Activated B cell treated with CpG ODN at 0.5 μM for 24 hours (primary cell): Measurements from ENCODE around the gene PHAX. TPM values are rescaled to one million over a fixed set of nuclear protein-coding genes. Genes with fewer than 3 reads are reported as not detected.
"Not testable (repeated sequence)": the region's sequence is repeated elsewhere in the genome, so short reads cannot be mapped to it uniquely, and the experiment has no call there.

Experiments
- ATAC-seq: fragments of 200-7000 bp; cut with Tn5 transposase; one replicate; pipeline ENCODE4 v1.10.0; 2021; ENCODE audit warnings: low read depth, mild to moderate bottlenecking, moderate library complexity
- CTCF ChIA-PET: fragments of 350-600 bp; sonication (Branson Sonifier 250); formaldehyde crosslinking; loops from one replicate; lab custom pipeline; 2021; ENCODE audit warnings: antibody characterized with exemption; lab: Charles Lee
- POLR2A ChIA-PET: fragments of 350-600 bp; sonication (Branson Sonifier 250); formaldehyde crosslinking; loops from one replicate; lab custom pipeline; 2021; ENCODE audit warnings: antibody characterized with exemption; lab: Charles Lee
- DNase-seq: peaks from one replicate; pipeline ENCODE4 v3.0.0; 2022
- H3K27ac Mint-ChIP-seq: one replicate; pipeline ENCODE4 v1.8.0; 2020; ENCODE audit warnings: mixed read lengths
- H3K27me3 Mint-ChIP-seq: one replicate; pipeline ENCODE4 v1.8.0; 2021; ENCODE audit warnings: mixed read lengths
- H3K36me3 Mint-ChIP-seq: one replicate; pipeline ENCODE4 v1.8.0; 2021; ENCODE audit warnings: low read depth, mixed read lengths
- H3K4me1 Mint-ChIP-seq: one replicate; pipeline ENCODE4 v1.8.0; 2021; ENCODE audit warnings: mixed read lengths
- H3K4me3 Mint-ChIP-seq: one replicate; pipeline ENCODE4 v1.8.0; 2020; ENCODE audit warnings: mild to moderate bottlenecking, mixed read lengths
- H3K9me3 Mint-ChIP-seq: one replicate; pipeline ENCODE4 v1.8.0; 2020; ENCODE audit warnings: mixed read lengths
- intact Hi-C: fragments of 100-400 bp; cut with micrococcal nuclease; formaldehyde crosslinking; loops from one replicate; pipeline ENCODE4 v1.15.1; 2024
- total RNA-seq: library from RNA; stranded (reverse); gene quantifications from 2 replicates; pipeline ENCODE4 v1.2.3, GENCODE V29; 2022
- TF ChIP-seq, protein P1 (sequence below): fragments of 200-600 bp; IDR thresholded peaks from one replicate; pipeline ENCODE4 v1.8.0; 2022; ENCODE audit warnings: antibody characterized with exemption, mild to moderate bottlenecking

The PHAX gene
- total RNA-seq, 1 donor from 2014 or later, result 31.0 TPM

DNA sequence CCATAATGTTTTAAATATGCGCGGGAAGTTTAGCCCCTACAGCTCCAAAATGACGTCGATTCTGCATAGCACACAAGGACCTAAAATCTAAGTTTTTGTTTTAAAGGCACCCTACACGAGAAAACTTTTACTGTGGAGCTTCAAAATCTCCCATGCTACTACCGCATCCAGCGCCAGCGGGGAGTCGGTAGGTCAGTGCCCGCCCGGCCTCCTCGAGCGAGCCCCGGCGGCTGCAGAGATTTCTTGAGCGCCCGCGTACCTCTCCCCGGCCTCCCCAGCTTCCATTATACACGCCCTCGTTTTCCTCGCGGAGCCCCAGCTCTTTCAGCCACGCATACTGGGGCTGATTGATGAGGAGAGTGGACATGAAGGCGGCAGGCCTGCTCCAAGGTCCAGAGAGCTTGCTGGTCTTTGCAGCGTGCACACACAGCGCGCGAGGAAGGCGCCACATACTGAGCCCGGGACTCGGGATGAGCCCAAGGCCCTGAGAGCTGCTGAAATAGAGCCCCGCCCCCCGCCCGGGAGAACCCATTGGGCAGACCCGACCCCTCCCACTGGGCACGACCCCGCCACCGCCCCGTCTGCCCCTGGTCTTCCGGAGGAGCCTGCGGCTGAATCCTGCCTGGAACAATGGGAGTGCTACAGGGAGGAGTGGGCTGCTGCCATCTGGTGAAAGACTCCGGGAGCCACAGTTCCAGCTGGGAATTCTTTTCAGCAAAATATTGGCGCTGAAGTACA lies 5.8 kb upstream of the PHAX start, which contains the start of gene ALDH7A1:
TSS of gene ALDH7A1 (minus strand) at position 472 of the 738 bp plus-strand sequence. CDS start at position 451, 21 bp downstream.
- intact Hi-C loops, result no loop called here
- Mint-ChIP-seq H3K36me3 (no peaks in the 10 kb centered on the region), H3K9me3 (no peaks in the 10 kb centered on the region), H3K4me3 (peak within 1 kb of the TSS; percentile 86), H3K27ac (no peak within 1 kb of the TSS), H3K27me3 (peaks cover 2% of the 10 kb centered on the region), H3K4me1 (peaks cover 11% of the 10 kb centered on the region)
- TF ChIP-seq, protein P1, sequence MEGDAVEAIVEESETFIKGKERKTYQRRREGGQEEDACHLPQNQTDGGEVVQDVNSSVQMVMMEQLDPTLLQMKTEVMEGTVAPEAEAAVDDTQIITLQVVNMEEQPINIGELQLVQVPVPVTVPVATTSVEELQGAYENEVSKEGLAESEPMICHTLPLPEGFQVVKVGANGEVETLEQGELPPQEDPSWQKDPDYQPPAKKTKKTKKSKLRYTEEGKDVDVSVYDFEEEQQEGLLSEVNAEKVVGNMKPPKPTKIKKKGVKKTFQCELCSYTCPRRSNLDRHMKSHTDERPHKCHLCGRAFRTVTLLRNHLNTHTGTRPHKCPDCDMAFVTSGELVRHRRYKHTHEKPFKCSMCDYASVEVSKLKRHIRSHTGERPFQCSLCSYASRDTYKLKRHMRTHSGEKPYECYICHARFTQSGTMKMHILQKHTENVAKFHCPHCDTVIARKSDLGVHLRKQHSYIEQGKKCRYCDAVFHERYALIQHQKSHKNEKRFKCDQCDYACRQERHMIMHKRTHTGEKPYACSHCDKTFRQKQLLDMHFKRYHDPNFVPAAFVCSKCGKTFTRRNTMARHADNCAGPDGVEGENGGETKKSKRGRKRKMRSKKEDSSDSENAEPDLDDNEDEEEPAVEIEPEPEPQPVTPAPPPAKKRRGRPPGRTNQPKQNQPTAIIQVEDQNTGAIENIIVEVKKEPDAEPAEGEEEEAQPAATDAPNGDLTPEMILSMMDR, result no peak
- DNase-seq, result peak; percentile 32
- ATAC-seq, result peak; percentile 80
- ChIA-PET CTCF (no interaction called here), POLR2A (no interaction called here)

DNA sequence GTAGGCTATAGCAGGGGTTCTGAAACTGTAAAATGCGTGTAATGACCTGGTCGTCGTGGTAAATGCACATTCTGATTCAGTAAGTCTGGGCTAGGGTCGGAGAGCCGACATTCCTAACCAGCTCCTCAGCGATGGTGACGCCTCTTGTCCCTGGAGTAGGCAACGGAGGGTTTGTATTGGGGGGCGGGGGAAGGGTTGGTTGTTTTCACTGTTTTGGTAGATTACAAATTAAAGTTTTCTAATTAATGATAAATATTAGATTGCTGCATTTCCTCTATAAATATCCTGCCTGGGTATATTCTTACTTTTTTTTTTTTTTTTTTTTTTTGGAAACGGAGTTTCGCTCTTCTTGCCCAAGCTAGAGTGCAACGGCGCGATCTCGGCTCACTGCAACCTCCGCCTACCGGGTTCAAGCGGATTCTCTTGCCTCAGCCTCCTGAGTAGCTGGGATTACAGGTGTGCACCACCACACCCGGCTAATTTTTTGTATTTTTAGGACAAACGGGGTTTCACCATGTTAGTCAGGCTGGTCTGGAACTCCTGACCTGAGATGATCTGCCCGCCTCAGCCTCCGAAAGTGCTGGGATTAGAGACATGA lies 5.2 kb upstream of the PHAX start:
- CTCF ChIA-PET, result no interaction called here
- H3K4me3 Mint-ChIP-seq, result peak overlapping the region; percentile 86
- peaks cover 14% of the 10 kb centered on the region for H3K4me1 Mint-ChIP-seq
- no peak overlapping the region for H3K27ac Mint-ChIP-seq
- POLR2A ChIA-PET, result no interaction called here
- TF ChIP-seq, protein P1, result no peak
- no peaks in the 10 kb centered on the region for H3K9me3 Mint-ChIP-seq
- no peak for ATAC-seq
- intact Hi-C loops, result no loop called here
- H3K27me3 Mint-ChIP-seq, result peaks cover 2% of the 10 kb centered on the region
- H3K36me3 Mint-ChIP-seq, result no peaks in the 10 kb centered on the region
- DNase-seq, result no peak

DNA sequence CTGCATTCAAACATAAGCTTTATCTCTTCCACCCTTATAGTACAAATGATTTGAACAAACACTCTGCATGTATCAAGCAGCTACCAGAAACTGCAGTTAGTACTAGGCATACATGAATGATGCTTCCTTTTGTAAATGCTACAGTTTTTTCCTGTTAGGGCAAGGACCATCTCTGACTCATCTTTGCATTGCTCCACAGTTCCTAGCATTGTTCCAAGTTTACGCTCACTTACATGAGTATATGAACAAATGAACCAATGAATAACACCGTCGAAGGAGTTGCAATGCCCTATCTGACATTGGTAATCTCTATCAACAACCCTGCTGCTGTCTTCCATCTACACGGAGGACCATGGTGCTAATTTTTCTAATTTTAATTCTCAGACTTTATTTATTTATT lies 3.6 kb upstream of the PHAX start:
- Mint-ChIP-seq H3K36me3 (peaks cover 4% of the 10 kb centered on the region), H3K4me3 (no peak overlapping the region), H3K27ac (no peak overlapping the region), H3K9me3 (no peaks in the 10 kb centered on the region), H3K27me3 (no peaks in the 10 kb centered on the region), H3K4me1 (peaks cover 25% of the 10 kb centered on the region)
- DNase-seq, result no peak
- intact Hi-C loops, result no loop called here
- CTCF ChIA-PET, result no interaction called here
- TF ChIP-seq, protein P1, result no peak
- ATAC-seq, result no peak
- POLR2A ChIA-PET, result no interaction called here

DNA sequence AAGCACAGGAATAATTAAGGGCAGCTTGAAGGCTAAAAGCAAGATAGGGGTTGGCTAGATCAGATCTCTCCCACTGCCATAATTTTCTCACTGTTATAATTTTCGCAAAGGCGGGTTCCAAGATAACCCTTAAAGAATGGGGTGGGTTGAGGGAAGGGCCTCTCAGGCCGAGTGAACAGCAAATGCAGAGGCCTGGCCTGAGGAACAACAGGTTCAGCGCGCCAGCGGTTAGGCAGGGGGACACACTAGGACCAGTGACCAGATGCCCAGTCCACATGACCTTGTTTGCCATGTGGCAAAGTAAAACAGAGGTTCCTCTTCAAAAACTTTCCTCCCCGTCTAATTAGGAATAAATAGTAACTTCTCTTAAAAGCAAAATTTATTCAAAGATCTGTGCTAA lies 1.2 kb upstream of the PHAX start:
- Mint-ChIP-seq H3K27me3 (no peaks in the 10 kb centered on the region), H3K9me3 (no peaks in the 10 kb centered on the region), H3K4me3 (no peak overlapping the region), H3K4me1 (peaks cover 35% of the 10 kb centered on the region), H3K27ac (no peak overlapping the region), H3K36me3 (peaks cover 15% of the 10 kb centered on the region)
- intact Hi-C loops, result no loop called here
- ChIA-PET CTCF (no interaction called here), POLR2A (no interaction called here)
- ATAC-seq, result no peak
- TF ChIP-seq, protein P1, result no peak
- DNase-seq, result no peak

DNA sequence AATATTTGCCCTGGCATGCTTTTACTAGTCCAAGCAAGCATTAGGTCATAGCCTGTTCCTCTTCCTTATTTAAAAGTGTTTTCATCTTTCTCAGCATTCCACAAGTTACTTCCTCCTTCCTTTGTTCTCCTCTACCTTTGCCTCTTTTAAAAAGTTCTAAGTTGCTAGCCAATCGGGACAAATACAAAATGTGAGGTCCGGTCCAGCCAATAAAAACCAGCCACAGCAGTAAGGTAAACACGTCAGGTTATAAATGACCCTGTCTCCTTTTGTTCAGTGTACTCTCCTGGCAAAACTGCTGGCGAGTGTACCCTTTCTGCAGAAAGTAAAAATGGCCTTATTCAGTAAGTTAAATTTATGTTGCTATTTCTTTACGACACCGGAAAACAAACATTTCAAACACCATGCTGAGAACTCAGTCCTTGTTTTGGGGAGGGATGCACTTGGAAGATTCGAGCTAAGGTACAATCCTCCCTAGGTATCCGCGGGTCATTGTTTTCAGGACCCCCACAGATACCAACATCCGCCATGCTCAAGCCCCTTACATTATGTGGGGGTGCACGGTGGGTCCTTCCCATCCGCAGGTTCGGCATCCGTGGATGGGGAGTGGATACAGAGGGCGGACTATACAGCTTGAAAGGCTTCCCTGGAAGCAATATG lies 646 bp upstream of the PHAX start:
- POLR2A ChIA-PET, result interaction anchor here (0.5 to 2.2 kb wide), 4 partner anchors 178 to 629 kb away, joined by 4 to 14 read pairs (median 8); partner anchors contain the start of genes C5orf63 and LMNB1
- peak overlapping the region; percentile 99 for H3K4me3 Mint-ChIP-seq
- H3K36me3 Mint-ChIP-seq, result peaks cover 17% of the 10 kb centered on the region
- H3K9me3 Mint-ChIP-seq, H3K27me3 Mint-ChIP-seq, ATAC-seq, DNase-seq: not testable (repeated sequence)
- peaks cover 31% of the 10 kb centered on the region for H3K4me1 Mint-ChIP-seq
- CTCF ChIA-PET, result interaction anchor here (1.0 to 2.0 kb wide), 6 partner anchors 19 to 262 kb away, joined by 3 to 10 read pairs (median 4); no protein-coding TSS in a partner anchor
- peak overlapping the region; percentile 79 for H3K27ac Mint-ChIP-seq
- intact Hi-C loops, result loop anchor here (1.0 to 5.0 kb wide), 7 partner anchors 61 to 1483 kb away; partner anchors contain the start of genes GRAMD2B, MARCHF3, PRRC1 and SLC12A2
